ENCODE data around the gene AFDN.

DNA sequence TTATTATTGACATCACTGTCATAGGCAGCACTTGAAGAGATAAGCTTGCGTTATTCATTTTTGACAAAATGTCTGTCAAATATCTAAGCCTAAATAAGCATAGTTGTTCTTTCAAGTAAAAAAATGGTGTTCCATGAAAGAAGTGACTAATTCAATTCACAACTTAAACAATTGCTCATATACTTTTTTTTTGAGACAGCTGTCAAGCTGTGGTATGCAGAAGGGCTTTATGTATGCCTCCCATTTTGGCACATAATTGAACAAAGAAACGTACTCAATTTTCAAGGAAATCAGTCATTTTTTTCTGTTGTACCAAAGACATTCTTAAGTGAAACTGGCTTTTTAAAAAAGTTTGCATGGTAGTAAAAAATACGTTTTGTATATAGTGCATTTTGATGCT lies 8.5 kb downstream of the AFDN start:
- TF ChIP-seq, protein P1, sequence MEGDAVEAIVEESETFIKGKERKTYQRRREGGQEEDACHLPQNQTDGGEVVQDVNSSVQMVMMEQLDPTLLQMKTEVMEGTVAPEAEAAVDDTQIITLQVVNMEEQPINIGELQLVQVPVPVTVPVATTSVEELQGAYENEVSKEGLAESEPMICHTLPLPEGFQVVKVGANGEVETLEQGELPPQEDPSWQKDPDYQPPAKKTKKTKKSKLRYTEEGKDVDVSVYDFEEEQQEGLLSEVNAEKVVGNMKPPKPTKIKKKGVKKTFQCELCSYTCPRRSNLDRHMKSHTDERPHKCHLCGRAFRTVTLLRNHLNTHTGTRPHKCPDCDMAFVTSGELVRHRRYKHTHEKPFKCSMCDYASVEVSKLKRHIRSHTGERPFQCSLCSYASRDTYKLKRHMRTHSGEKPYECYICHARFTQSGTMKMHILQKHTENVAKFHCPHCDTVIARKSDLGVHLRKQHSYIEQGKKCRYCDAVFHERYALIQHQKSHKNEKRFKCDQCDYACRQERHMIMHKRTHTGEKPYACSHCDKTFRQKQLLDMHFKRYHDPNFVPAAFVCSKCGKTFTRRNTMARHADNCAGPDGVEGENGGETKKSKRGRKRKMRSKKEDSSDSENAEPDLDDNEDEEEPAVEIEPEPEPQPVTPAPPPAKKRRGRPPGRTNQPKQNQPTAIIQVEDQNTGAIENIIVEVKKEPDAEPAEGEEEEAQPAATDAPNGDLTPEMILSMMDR (IDR thresholded peaks at IDR 0.05) = no peak
- no peak for TF ChIP-seq POLR2A (IDR thresholded peaks at IDR 0.05)
